Upper lobe of left lung (tissue), 6 donors: ENCODE data around the gene ZNF654. TPM values are rescaled to one million over a fixed set of nuclear protein-coding genes. Genes with fewer than 3 reads are reported as not detected.

Experiments used
- ATAC-seq, 2 donors: fragments of 200-7000 bp; cut with Tn5 transposase; one replicate each; pipeline ENCODE4 v1.9.1; 2022; ENCODE audit warnings: mild to moderate bottlenecking in 2 of 2, moderate library complexity in 2 of 2; ENCODE audit not compliant: low FRiP score in 2 of 2
- DNase-seq, 2 donors: peaks; one replicate each; pipeline ENCODE4 v3.0.0-alpha.2; 2019 to 2020
- H3K27ac ChIP-seq, 4 donors: fragments of 200-600 bp; sonication (generic); one replicate each; pipeline ENCODE4 v1.5.1; 2016 to 2019
- H3K27me3 ChIP-seq, 4 donors: fragments of 200-600 bp; sonication (generic); one replicate each; pipeline ENCODE4 v1.5.1; 2017 to 2019
- H3K36me3 ChIP-seq, 4 donors: fragments of 200-600 bp; sonication (generic); one replicate each; pipeline ENCODE4 v1.5.1; 2016 to 2019
- H3K4me1 ChIP-seq, 4 donors: fragments of 200-600 bp; sonication (generic); one replicate each; pipeline ENCODE4 v1.5.1; 2018 to 2019
- H3K4me3 ChIP-seq, 4 donors: fragments of 200-600 bp; sonication (generic); one replicate each; pipeline ENCODE4 v1.5.1; 2017 to 2019; ENCODE audit warnings: mild to moderate bottlenecking in 2 of 4, moderate library complexity in 1 of 4
- H3K9me3 ChIP-seq, 4 donors: fragments of 200-600 bp; sonication (generic); one replicate each; pipeline ENCODE4 v1.5.1; 2018 to 2019
- CTCF ChIP-seq, 6 experiments: fragments of 450-650 bp in 4 of 6; fragments of 200-600 bp in 2 of 6; sonication (generic) in 2 of 6; IDR thresholded peaks; one replicate each; pipeline ENCODE4 v1.5.1; 2016 to 2019; ENCODE audit warnings: antibody characterized with exemption in 6 of 6
- EP300 ChIP-seq, 4 donors: sonication (generic); formaldehyde crosslinking; IDR thresholded peaks; one replicate each; pipeline ENCODE4 v1.5.1; 2017; ENCODE audit warnings: antibody characterized with exemption in 4 of 4, control low read depth in 2 of 4
- POLR2A ChIP-seq, 4 donors: fragments of 450-650 bp; IDR thresholded peaks; one replicate each; pipeline ENCODE4 v1.5.1; 2016 to 2017; ENCODE audit warnings: antibody characterized with exemption in 4 of 4, mild to moderate bottlenecking in 2 of 4
- POLR2AphosphoS5 ChIP-seq, 2 donors: sonication (generic); formaldehyde crosslinking; IDR thresholded peaks; one replicate each; pipeline ENCODE4 v1.5.1; 2017; ENCODE audit warnings: antibody characterized with exemption in 2 of 2
- WGBS, 2 donors: methylation state at CpG; one replicate each; pipeline ENCODE4 v1.1.5; 2017 to 2018; 5-methylcytosine and 5-hydroxymethylcytosine counted together
- total RNA-seq, 6 donors: library from RNA; depleted of rRNA in 4 of 6; stranded (reverse); fragments of >200 nt in 4 of 6; gene quantifications; one replicate each; pipeline versions ENCODE4 v1.1.0 to v1.2.1, GENCODE V29; 2016 to 2021
- donor health status: DM: no; HTN: no; CAD: no; lungs with moderate emphysema.
- donor health status: DM: no; HTN: yes; CAD: no; lungs with severe emphysema.

The ZNF654 gene
- total RNA-seq, 6 donors from 2014 or later: 4.9 to 21.4 (median 13.8) TPM

- Histone ChIP-seq H3K27ac (peak overlapping the region in 1 of 4 donors; percentile 81), H3K4me1 (peaks cover 0 to 22% (median 17%) of the 10 kb centered on the region in 4 donors), H3K27me3 (no peaks in the 10 kb centered on the region), H3K9me3 (no peaks in the 10 kb centered on the region), H3K4me3 (no peak overlapping the region), H3K36me3 (no peaks in the 10 kb centered on the region)
- TF ChIP-seq EP300 (IDR thresholded peaks at IDR 0.05) (peak in 1 of 4 donors; percentile 73), CTCF (IDR thresholded peaks at IDR 0.05) (no peak)
- no peak for DNase-seq
- ATAC-seq: no peak
- WGBS, 2 donors: 61 to 78% methylated on average over 2 of the region's 2 CpGs
Observed at GRCh38 chr3:88033079-88033478, 26.0 kb upstream of the ZNF654 start.

- TF ChIP-seq POLR2A (IDR thresholded peaks at IDR 0.05) (no peak), EP300 (IDR thresholded peaks at IDR 0.05) (no peak), CTCF (IDR thresholded peaks at IDR 0.05) (no peak), POLR2AphosphoS5 (IDR thresholded peaks at IDR 0.05) (no peak)
- no peaks in the 10 kb centered on the region for H3K36me3 ChIP-seq
- H3K4me1 ChIP-seq: peaks cover 0 to 22% (median 17%) of the 10 kb centered on the region in 4 donors
- ATAC-seq (no peak), DNase-seq (no peak)
- H3K9me3 ChIP-seq: no peaks in the 10 kb centered on the region
- H3K4me3 ChIP-seq: no peak overlapping the region
- H3K27me3 ChIP-seq: no peaks in the 10 kb centered on the region
- no peak overlapping the region for H3K27ac ChIP-seq
- WGBS, 2 donors: 51 to 66% methylated on average over 2 of the region's 2 CpGs
Observed at GRCh38 chr3:88033808-88034207, 25.2 kb upstream of the ZNF654 start.

GRCh38 chr3:88034491-88035275 is 24.4 kb upstream of the ZNF654 start:
- no peaks in the 10 kb centered on the region for H3K9me3 ChIP-seq
- H3K4me3 ChIP-seq: no peak overlapping the region
- no peak for TF ChIP-seq EP300 (IDR thresholded peaks at IDR 0.05)
- no peak for TF ChIP-seq POLR2A (IDR thresholded peaks at IDR 0.05)
- no peak for TF ChIP-seq POLR2AphosphoS5 (IDR thresholded peaks at IDR 0.05)
- no peak for TF ChIP-seq CTCF (IDR thresholded peaks at IDR 0.05)
- H3K4me1 ChIP-seq: peaks cover 0 to 22% (median 17%) of the 10 kb centered on the region in 4 donors
- H3K36me3 ChIP-seq: no peaks in the 10 kb centered on the region
- 75 to 79% methylated on average over 8 of the region's 8 CpGs for WGBS, 2 donors
- no peak for DNase-seq
- no peak overlapping the region for H3K27ac ChIP-seq
- no peaks in the 10 kb centered on the region for H3K27me3 ChIP-seq
- no peak for ATAC-seq

GRCh38 chr3:88036221-88036620 is 22.8 kb upstream of the ZNF654 start:
- Histone ChIP-seq H3K9me3 (no peaks in the 10 kb centered on the region), H3K27ac (no peak overlapping the region), H3K4me3 (no peak overlapping the region), H3K27me3 (no peaks in the 10 kb centered on the region), H3K36me3 (no peaks in the 10 kb centered on the region), H3K4me1 (peaks cover 0 to 14% (median 11%) of the 10 kb centered on the region in 4 donors)
- 76 to 86% methylated on average over 5 of the region's 5 CpGs for WGBS, 2 donors
- no peak for TF ChIP-seq CTCF (IDR thresholded peaks at IDR 0.05)
- no peak for TF ChIP-seq POLR2A (IDR thresholded peaks at IDR 0.05)
- no peak for TF ChIP-seq EP300 (IDR thresholded peaks at IDR 0.05)
- no peak for TF ChIP-seq POLR2AphosphoS5 (IDR thresholded peaks at IDR 0.05)
- no peak for DNase-seq
- ATAC-seq: no peak

- DNase-seq: no peak
- H3K36me3 ChIP-seq: no peaks in the 10 kb centered on the region
- peaks cover 0 to 2% (median 0%) of the 10 kb centered on the region in 4 donors for H3K4me1 ChIP-seq
- WGBS, 2 donors: 50% methylated on average over 2 of the region's 2 CpGs
- H3K27ac ChIP-seq: no peak overlapping the region
- no peak for TF ChIP-seq POLR2AphosphoS5 (IDR thresholded peaks at IDR 0.05)
- TF ChIP-seq EP300 (IDR thresholded peaks at IDR 0.05): no peak
- TF ChIP-seq CTCF (IDR thresholded peaks at IDR 0.05): no peak
- no peak for TF ChIP-seq POLR2A (IDR thresholded peaks at IDR 0.05)
- ATAC-seq: peak in 1 of 2 donors; percentile 31
- no peaks in the 10 kb centered on the region for H3K27me3 ChIP-seq
- no peaks in the 10 kb centered on the region for H3K9me3 ChIP-seq
- no peak overlapping the region for H3K4me3 ChIP-seq
Observed at GRCh38 chr3:88038566-88038965, 20.5 kb upstream of the ZNF654 start.
